ENCODE results near the gene ENTPD5.
"Not testable (repeated sequence)": the region's sequence is repeated elsewhere in the genome, so short reads cannot be mapped to it uniquely, and the experiment has no call there.

Gene ENTPD5

DNA sequence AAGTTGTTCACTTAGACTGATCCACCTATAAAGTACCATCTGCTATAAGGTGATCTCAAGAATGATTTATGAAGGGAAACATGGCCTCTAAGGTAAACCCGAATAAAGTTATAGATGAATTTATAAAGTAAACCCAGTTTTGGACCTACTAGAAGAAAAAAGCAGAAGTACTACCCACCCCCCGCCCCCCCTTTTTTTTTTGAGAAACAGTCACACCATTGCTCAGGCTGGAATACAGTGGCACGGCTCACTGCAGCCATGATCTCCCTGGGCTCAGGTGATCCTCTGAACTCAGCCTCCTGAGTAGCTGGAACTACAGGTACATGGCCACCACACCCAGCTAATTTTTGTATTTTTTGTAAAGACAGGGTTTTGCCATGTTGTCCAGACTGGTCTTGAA is 3.9 kb downstream of the ENTPD5 start:
- ChIA-PET POLR2A (no interaction called here), CTCF (interaction anchor here (1.7 kb wide), 1 partner anchor 12 kb away, joined by 5 read pairs; no protein-coding TSS in a partner anchor)
- TF ChIP-seq, protein P1, sequence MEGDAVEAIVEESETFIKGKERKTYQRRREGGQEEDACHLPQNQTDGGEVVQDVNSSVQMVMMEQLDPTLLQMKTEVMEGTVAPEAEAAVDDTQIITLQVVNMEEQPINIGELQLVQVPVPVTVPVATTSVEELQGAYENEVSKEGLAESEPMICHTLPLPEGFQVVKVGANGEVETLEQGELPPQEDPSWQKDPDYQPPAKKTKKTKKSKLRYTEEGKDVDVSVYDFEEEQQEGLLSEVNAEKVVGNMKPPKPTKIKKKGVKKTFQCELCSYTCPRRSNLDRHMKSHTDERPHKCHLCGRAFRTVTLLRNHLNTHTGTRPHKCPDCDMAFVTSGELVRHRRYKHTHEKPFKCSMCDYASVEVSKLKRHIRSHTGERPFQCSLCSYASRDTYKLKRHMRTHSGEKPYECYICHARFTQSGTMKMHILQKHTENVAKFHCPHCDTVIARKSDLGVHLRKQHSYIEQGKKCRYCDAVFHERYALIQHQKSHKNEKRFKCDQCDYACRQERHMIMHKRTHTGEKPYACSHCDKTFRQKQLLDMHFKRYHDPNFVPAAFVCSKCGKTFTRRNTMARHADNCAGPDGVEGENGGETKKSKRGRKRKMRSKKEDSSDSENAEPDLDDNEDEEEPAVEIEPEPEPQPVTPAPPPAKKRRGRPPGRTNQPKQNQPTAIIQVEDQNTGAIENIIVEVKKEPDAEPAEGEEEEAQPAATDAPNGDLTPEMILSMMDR (IDR thresholded peaks at IDR 0.05; ENCODE audit: control extremely low read depth, extremely low read depth, low read depth, missing control alignments) = no peak
- no peak for DNase-seq (ENCODE audit: extremely low spot score)

GRCh38 chr14:74014299-74014698 is 4.8 kb downstream of the ENTPD5 start:
- TF ChIP-seq, protein P1 (IDR thresholded peaks at IDR 0.05; ENCODE audit: control extremely low read depth, extremely low read depth, low read depth, missing control alignments) = no peak
- no peak for DNase-seq (ENCODE audit: extremely low spot score)
- POLR2A ChIA-PET = no interaction called here
- CTCF ChIA-PET = interaction anchor here (1.0 to 1.7 kb wide), 2 partner anchors 11 to 21 kb away, joined by 3 to 5 read pairs; no protein-coding TSS in a partner anchor

- no peak for DNase-seq (ENCODE audit: extremely low spot score)
- CTCF ChIA-PET = interaction anchor here (1.2 to 1.7 kb wide), 2 partner anchors 32 to 75 kb away, joined by 3 read pairs; partner anchors contain the start of gene ALDH6A1
Measured at GRCh38 chr14:74008843-74009499, 10.1 kb downstream of the ENTPD5 start.

GRCh38 chr14:74005664-74006063 is 13.4 kb downstream of the ENTPD5 start:
- CTCF ChIA-PET; DNase-seq (ENCODE audit: extremely low spot score); POLR2A ChIA-PET: not testable (repeated sequence)

More at GRCh38 chr14:74008843-74009499, 10.1 kb downstream of the ENTPD5 start:
- TF ChIP-seq, protein P1 (IDR thresholded peaks at IDR 0.05; ENCODE audit: control extremely low read depth, extremely low read depth, low read depth, missing control alignments) = no peak
- POLR2A ChIA-PET = no interaction called here

- TF ChIP-seq, protein P1 (IDR thresholded peaks at IDR 0.05; ENCODE audit: control extremely low read depth, extremely low read depth, low read depth, missing control alignments) = no peak
- CTCF ChIA-PET = interaction anchor here (0.9 to 1.4 kb wide), 2 partner anchors 12 kb away, joined by 3 read pairs; no protein-coding TSS in a partner anchor
- no peak for DNase-seq (ENCODE audit: extremely low spot score)
- POLR2A ChIA-PET = no interaction called here
Measured at GRCh38 chr14:73998726-73999125, 20.4 kb downstream of the ENTPD5 start.

- ChIA-PET POLR2A (no interaction called here), CTCF (interaction anchor here (0.8 to 2.5 kb wide), 5 partner anchors 9 to 39 kb away, joined by 3 to 8 read pairs (median 4); no protein-coding TSS in a partner anchor)
- no peak for DNase-seq (ENCODE audit: extremely low spot score)
- TF ChIP-seq, protein P1 (IDR thresholded peaks at IDR 0.05; ENCODE audit: control extremely low read depth, extremely low read depth, low read depth, missing control alignments) = no peak
Measured at GRCh38 chr14:73997944-73998447, 21.1 kb downstream of the ENTPD5 start.
